IPS DF 6.9 (cell line): ENCODE results near the gene ST6GALNAC2.
"Not testable (repeated sequence)": the region's sequence is repeated elsewhere in the genome, so short reads cannot be mapped to it uniquely, and the experiment has no call there.

ENCODE experiments used
- DNase-seq: peaks from one replicate; pipeline ENCODE4 v3.0.0-alpha.2; 2013; ENCODE audit warnings: low read depth, low spot score
- H3K27ac ChIP-seq: one replicate; pipeline ENCODE4 v1.5.1; 2013; ENCODE audit warnings: low read length, control low read depth
- H3K27me3 ChIP-seq: 2 replicates; pipeline ENCODE4 v1.6.1; 2013; ENCODE audit warnings: mild to moderate bottlenecking, low read length; ENCODE audit not compliant: control insufficient read depth, insufficient read depth
- H3K36me3 ChIP-seq: 2 replicates; pipeline ENCODE4 v1.6.1; 2013; ENCODE audit warnings: low read length; ENCODE audit not compliant: control insufficient read depth, insufficient read depth
- H3K4me1 ChIP-seq: 2 replicates; pipeline ENCODE4 v1.6.1; 2013; ENCODE audit warnings: low read length; ENCODE audit not compliant: control insufficient read depth, insufficient read depth
- H3K4me3 ChIP-seq: 2 replicates; pipeline ENCODE4 v1.5.1; 2013; ENCODE audit warnings: mild to moderate bottlenecking, low read length
- H3K9me3 ChIP-seq: 2 replicates; pipeline ENCODE4 v1.6.1; 2013; ENCODE audit warnings: low read length, inconsistent platforms; ENCODE audit not compliant: control insufficient read depth, insufficient read depth
- WGBS: extraction: QIAGEN DNeasy Blood & Tissue Kit; methylation state at CpG from one replicate; pipeline ENCODE4 v1.1.7; 2013; ENCODE audit warnings: mixed read lengths, missing lambda C conversion rate; ENCODE audit not compliant: insufficient read length, insufficient coverage; 5-methylcytosine and 5-hydroxymethylcytosine counted together

The ST6GALNAC2 gene

DNA sequence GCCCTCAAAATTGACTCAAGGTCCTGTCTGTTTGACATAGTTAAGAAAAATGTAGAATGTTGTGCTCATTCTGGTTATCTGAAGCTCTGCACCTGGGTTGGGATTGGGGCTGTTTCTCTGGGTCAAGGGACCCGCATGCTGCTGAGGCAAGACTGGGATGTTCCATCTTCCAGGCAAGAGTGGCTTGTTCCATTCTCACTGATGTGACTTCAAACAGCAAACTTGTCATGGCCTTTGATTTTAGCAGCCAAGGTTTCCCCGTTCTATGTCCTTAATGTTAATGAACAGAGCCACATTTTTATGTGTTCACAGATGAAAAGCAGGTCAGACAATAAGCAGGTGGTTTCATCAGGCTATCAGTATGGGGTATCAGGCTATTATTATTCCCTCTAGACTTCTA, 32.2 kb upstream of the ST6GALNAC2 start:
- Histone ChIP-seq H3K27ac (no peak overlapping the region), H3K27me3 (no peaks in the 10 kb centered on the region), H3K4me1 (peaks cover 1% of the 10 kb centered on the region; the same call in 1 of the 2 replicates), H3K9me3 (no peaks in the 10 kb centered on the region; the same call in 1 of the 2 replicates), H3K4me3 (no peak overlapping the region), H3K36me3 (no peaks in the 10 kb centered on the region)
- no peak for DNase-seq
- WGBS: no CpG with 5 or more reads among the region's 2 CpGs

DNA sequence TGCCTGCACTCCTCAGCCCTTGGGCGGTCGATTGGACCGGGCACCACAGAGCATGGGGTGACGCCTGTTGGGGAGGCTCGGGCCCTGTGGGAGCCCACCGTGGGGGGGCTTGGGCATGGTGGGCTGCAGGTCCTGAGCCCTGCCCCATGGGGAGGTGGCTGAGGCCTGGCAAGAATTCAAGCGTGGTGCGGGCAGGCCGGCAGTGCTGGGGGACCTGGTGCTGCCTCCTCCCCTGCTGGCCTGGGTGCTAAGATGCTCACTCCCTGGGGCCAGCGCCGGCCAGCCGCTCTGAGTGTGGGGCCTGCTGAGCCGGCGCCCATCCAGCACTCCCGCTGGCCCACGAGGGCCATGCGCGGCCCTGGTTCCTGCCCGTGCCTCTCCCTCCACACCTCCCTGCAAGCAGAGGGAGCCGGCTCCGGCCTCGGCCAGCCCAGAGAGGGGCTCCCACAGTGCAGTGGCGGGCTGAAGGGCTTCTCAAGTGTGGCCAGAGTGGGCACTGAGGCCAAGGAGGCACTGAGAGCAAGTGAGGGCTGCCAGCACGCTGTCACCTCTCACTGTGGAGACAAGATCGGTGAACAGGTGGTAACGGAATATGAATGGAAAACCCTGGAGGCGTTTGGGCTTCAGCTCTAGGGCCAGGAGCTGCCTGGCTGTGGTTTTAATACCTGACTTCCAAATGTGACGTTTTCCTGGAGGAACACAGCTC, 29.4 kb upstream of the ST6GALNAC2 start:
- Histone ChIP-seq H3K27ac (no peak overlapping the region), H3K36me3 (no peaks in the 10 kb centered on the region), H3K27me3 (no peaks in the 10 kb centered on the region), H3K4me3 (no peak overlapping the region), H3K4me1 (peaks cover 2% of the 10 kb centered on the region; the same call in 1 of the 2 replicates), H3K9me3 (no peaks in the 10 kb centered on the region; the same call in 1 of the 2 replicates)
- no peak for DNase-seq
- WGBS: no CpG with 5 or more reads among the region's 28 CpGs

DNA sequence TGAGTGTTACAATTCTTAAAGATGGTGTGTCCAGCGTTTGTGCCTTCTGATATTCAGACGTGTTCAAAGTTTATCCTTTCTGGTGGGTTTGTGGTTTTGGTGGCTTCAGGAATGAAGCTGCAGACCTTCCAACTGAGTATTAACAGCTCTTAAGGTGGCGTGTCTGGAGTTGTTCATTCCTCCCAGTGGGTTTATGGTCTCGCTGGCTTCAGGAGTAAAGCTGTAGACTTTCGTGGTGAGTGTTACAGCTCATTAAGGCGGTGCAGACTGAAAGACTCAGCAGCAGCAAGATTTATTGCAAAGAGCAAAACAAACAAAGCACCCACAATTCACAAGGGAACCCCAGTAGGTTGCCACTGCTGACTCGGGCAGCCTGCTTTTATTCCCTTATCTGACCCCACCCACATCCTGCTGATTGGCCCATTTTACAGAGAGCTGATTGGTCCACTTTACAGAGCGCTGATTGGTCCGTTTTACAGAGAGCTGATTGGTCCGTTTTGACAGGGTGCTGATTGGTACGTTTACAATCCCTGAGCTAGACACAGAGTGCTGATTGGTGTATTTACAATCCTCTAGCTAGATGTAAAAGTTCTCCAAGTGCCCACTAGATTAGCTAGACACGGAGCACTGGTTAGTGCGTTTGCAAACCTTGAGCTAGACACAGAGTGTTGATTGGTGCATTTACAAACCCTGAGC, 28.6 kb upstream of the ST6GALNAC2 start:
- DNase-seq, H3K36me3 ChIP-seq, H3K4me1 ChIP-seq, H3K27ac ChIP-seq, H3K27me3 ChIP-seq, H3K9me3 ChIP-seq, H3K4me3 ChIP-seq: not testable (repeated sequence)
- WGBS: no CpG with 5 or more reads among the region's 13 CpGs

DNA sequence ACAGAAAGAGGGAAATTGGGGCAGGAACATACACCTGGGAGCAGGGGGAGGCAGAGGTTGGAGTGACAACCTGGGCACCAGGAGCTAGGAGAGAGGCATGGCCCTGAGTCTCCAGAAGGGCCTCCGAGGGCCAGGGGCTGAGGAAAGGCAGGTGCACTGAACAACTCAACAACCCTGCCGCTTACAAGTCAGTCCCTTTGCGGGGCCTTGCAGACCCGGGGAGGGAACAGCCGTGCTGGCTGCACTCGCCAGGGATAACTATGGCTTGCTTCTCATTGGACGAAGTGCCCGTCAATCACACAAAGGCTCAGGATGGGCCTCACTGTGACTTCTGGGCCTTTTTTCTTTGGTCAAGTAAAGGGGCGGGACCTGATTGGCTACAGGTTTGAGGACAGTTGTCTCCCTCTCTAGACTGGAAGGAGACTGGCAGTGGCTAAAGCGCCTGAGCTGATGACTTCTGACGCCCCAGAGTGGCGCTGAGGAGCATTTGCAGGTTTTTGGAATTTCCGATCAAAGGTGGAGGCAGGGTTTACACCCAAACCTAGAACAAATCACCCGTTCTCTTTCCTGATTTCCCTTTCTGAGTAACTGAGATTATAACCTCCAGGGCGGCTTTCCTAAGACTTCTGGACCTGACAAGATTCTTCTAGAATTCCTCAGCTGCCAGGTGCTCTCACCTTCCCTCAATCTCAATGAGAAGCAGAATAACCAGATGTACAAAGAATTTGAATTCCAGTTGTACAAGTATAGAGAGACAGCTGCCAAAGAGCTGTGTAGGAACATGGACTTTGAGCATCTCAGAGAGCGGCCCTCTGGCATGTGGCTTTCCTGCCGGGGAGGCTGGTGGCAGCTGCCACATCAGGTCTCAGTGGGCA, 27.6 kb upstream of the ST6GALNAC2 start:
- Histone ChIP-seq H3K27ac (no peak overlapping the region), H3K27me3 (no peaks in the 10 kb centered on the region), H3K36me3 (no peaks in the 10 kb centered on the region), H3K9me3 (no peaks in the 10 kb centered on the region; the same call in 1 of the 2 replicates), H3K4me3 (no peak overlapping the region), H3K4me1 (peaks cover 2% of the 10 kb centered on the region; the same call in 1 of the 2 replicates)
- WGBS: no CpG with 5 or more reads among the region's 17 CpGs
- peak; percentile 82 for DNase-seq

DNA sequence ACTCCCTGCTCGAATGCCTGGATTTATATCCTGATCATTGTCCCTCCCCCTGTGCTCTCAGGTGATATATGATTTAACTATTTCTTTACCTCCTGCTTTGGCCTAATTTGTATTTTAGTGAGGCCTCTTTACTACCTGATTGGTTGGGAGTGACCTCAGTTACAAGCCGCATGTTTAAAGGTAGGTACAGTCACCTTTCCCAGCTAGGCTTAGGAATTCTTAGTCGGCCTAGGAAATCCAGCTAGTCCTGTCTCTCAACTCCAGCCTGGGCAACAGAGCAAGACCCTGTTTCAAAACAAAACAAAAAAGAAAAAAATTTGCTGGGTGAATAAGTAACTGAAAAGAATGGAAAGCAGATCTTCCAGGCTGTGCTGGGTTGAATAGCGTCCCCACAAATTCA, 26.8 kb upstream of the ST6GALNAC2 start:
- H3K27ac ChIP-seq: no peak overlapping the region
- H3K4me1 ChIP-seq: peaks cover 2% of the 10 kb centered on the region; the same call in 1 of the 2 replicates
- H3K27me3 ChIP-seq: no peaks in the 10 kb centered on the region
- H3K4me3 ChIP-seq: no peak overlapping the region
- no peaks in the 10 kb centered on the region for H3K36me3 ChIP-seq
- no peaks in the 10 kb centered on the region; the same call in 1 of the 2 replicates for H3K9me3 ChIP-seq
- no peak for DNase-seq
- WGBS: no CpG with 5 or more reads among the region's 4 CpGs

DNA sequence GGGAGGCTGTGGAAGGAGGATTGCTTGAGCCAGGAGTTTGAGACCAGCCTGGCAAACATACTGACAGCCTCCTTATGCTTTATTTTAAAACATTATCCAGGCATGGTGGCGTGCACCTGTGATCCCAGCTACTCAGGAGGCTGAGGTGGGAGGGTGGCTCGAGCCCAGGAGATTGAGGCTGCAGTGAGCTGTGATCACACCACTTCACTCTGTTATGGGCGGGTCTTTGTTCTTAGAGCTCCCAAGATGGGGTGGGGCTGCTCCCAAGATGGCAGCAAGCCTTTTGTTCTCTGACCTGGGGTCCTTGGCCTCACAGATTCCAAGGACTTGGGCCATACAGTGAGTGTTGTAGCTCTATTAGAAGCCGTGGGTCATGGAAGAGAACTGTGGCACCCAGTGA, 26.1 kb upstream of the ST6GALNAC2 start:
- Histone ChIP-seq H3K9me3 (no peaks in the 10 kb centered on the region; the same call in 1 of the 2 replicates), H3K27ac (no peak overlapping the region), H3K4me1 (peaks cover 2% of the 10 kb centered on the region; the same call in 1 of the 2 replicates), H3K27me3 (no peaks in the 10 kb centered on the region), H3K4me3 (no peak overlapping the region), H3K36me3 (no peaks in the 10 kb centered on the region)
- no CpG with 5 or more reads among the region's 4 CpGs for WGBS
- no peak for DNase-seq

DNA sequence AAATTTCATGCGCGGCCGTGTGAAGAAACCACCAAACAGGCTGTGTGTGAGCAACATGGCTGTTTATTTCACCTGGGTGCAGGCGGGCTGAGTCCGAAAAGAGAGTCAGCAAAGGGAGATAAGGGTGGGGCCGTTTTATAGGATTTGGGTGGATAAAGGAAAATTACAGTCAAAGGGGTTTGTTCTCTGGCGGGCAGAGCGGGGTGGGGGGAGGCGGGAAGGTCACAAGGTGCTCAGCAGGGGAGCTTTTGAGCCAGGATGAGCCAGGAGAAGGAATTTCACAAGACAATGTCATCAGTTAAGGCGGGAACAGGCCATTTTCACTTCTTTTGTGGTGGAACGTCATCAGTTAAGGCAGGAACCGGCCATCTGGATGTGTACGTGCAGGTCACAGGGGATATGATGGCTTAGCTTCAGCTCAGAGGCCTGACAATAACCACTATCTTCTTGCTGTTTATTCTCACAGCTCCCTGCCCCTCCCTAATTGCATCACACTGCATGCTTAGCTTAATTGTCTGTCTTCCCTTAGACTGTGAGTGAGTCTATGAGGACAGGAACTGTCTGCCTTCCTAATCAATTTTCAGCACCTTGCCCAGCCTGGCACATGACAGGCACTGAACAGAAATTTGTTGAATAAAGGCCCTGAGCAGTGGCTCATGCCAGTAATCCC, 25.6 kb upstream of the ST6GALNAC2 start:
- WGBS: no CpG with 5 or more reads among the region's 13 CpGs
- H3K36me3 ChIP-seq, H3K4me3 ChIP-seq, H3K27me3 ChIP-seq, H3K9me3 ChIP-seq, H3K4me1 ChIP-seq, DNase-seq, H3K27ac ChIP-seq: not testable (repeated sequence)

DNA sequence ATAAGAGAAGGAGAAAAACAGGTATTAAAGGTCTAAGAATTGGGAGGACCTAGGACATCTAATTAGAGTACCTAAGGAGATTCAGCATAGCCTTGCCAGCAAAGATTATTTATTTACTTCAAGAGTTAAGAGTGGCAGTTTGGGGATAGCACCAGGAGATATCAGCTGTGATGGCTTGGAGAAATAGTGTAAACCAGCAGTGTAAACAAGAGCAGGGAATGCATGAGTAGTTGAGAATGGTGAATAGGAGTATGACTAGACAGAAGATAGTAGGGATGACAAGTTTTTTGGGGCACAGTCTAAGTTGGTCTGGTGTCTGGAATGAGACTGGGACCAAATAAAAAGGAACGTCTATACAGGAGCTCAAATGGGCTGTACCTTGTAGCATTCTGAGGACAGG, 21.0 kb upstream of the ST6GALNAC2 start:
- not testable (repeated sequence) for H3K27me3 ChIP-seq, H3K36me3 ChIP-seq, H3K9me3 ChIP-seq, H3K4me3 ChIP-seq, H3K4me1 ChIP-seq, DNase-seq, H3K27ac ChIP-seq
- no CpG with 5 or more reads among the region's 1 CpG for WGBS

DNA sequence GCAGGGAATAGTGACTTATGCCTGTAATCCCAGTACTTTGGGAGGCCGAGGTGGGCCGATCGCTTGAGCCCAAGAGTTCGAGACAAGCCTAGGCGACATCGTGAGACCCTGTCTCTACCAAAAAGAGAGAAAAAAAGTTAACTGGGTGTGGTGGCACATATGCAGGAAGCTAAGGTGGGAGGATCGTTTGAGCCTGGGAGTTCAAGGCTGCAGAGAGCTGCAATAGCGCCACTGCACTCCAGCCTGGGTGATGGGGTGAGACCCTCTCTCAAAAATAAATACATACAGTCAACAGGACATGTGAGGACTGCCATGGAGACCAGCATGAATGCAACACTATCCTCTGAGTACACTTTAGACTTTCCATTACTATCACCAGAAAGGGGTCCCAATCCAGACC, 15.4 kb upstream of the ST6GALNAC2 start:
- no peak for DNase-seq
- no peak overlapping the region for H3K27ac ChIP-seq
- H3K4me1 ChIP-seq: no peaks in the 10 kb centered on the region
- H3K27me3 ChIP-seq: no peaks in the 10 kb centered on the region
- no CpG with 5 or more reads among the region's 8 CpGs for WGBS
- no peaks in the 10 kb centered on the region for H3K36me3 ChIP-seq
- no peak overlapping the region for H3K4me3 ChIP-seq
- H3K9me3 ChIP-seq: no peaks in the 10 kb centered on the region
